IPS-15b (cell line): ENCODE data around the gene MSI2.
"Not testable (repeated sequence)": the region's sequence is repeated elsewhere in the genome, so short reads cannot be mapped to it uniquely, and the experiment has no call there.

Experiments
- H3K27me3 ChIP-seq: one replicate; pipeline ENCODE4 v1.6.1; 2013; ENCODE audit warnings: low read length; ENCODE audit not compliant: control insufficient read depth, insufficient read depth
- H3K36me3 ChIP-seq: one replicate; pipeline ENCODE4 v1.6.1; 2013; ENCODE audit warnings: low read length; ENCODE audit not compliant: control insufficient read depth, insufficient read depth
- H3K4me1 ChIP-seq: one replicate; pipeline ENCODE4 v1.6.1; 2013; ENCODE audit warnings: mild to moderate bottlenecking, low read length; ENCODE audit not compliant: control insufficient read depth, insufficient read depth
- H3K4me3 ChIP-seq: one replicate; pipeline ENCODE4 v1.5.1; 2013; ENCODE audit warnings: low read depth, low read length
- H3K9ac ChIP-seq: one replicate; pipeline ENCODE4 v1.6.1; 2013; ENCODE audit warnings: low read depth, mild to moderate bottlenecking, low read length
- H3K9me3 ChIP-seq: one replicate; pipeline ENCODE4 v1.6.1; 2013; ENCODE audit warnings: mild to moderate bottlenecking, low read length; ENCODE audit not compliant: control insufficient read depth, insufficient read depth

Gene MSI2

GRCh38 chr17:57255776-57256681, at the start of gene MSI2:
TSS of gene MSI2 (plus strand) at chr17:57256523. CDS start at chr17:57256743, 220 bp downstream.
- Histone ChIP-seq H3K36me3 (no peaks in the 10 kb centered on the region), H3K27me3 (peaks cover 24% of the 10 kb centered on the region), H3K4me1 (peaks cover 18% of the 10 kb centered on the region), H3K9me3 (no peaks in the 10 kb centered on the region), H3K4me3 (peak within 1 kb of the TSS; percentile 76), H3K9ac (peak within 1 kb of the TSS; percentile 49)

- H3K27me3 ChIP-seq: no peaks in the 10 kb centered on the region
- H3K4me1 ChIP-seq: no peaks in the 10 kb centered on the region
- H3K9ac ChIP-seq: no peak overlapping the region
- no peak overlapping the region for H3K4me3 ChIP-seq
- H3K36me3 ChIP-seq: no peaks in the 10 kb centered on the region
- H3K9me3 ChIP-seq: no peaks in the 10 kb centered on the region
Measured at GRCh38 chr17:57206928-57207327, 49.4 kb upstream of the MSI2 start.

GRCh38 chr17:57207396-57207795, 48.9 kb upstream of the MSI2 start:
- Histone ChIP-seq H3K9me3 (no peaks in the 10 kb centered on the region), H3K27me3 (no peaks in the 10 kb centered on the region), H3K4me1 (no peaks in the 10 kb centered on the region), H3K36me3 (no peaks in the 10 kb centered on the region), H3K4me3 (no peak overlapping the region), H3K9ac (no peak overlapping the region)

- no peaks in the 10 kb centered on the region for H3K36me3 ChIP-seq
- no peaks in the 10 kb centered on the region for H3K4me1 ChIP-seq
- H3K9ac ChIP-seq: no peak overlapping the region
- H3K9me3 ChIP-seq: no peaks in the 10 kb centered on the region
- no peaks in the 10 kb centered on the region for H3K27me3 ChIP-seq
- no peak overlapping the region for H3K4me3 ChIP-seq
Measured at GRCh38 chr17:57210224-57210553, 46.1 kb upstream of the MSI2 start.

GRCh38 chr17:57210972-57211411, 45.3 kb upstream of the MSI2 start:
- Histone ChIP-seq H3K4me3 (no peak overlapping the region), H3K36me3 (no peaks in the 10 kb centered on the region), H3K9ac (no peak overlapping the region), H3K9me3 (no peaks in the 10 kb centered on the region), H3K4me1 (no peaks in the 10 kb centered on the region), H3K27me3 (no peaks in the 10 kb centered on the region)

GRCh38 chr17:57211543-57211942, 44.8 kb upstream of the MSI2 start:
- Histone ChIP-seq H3K9me3 (no peaks in the 10 kb centered on the region), H3K9ac (no peak overlapping the region), H3K36me3 (no peaks in the 10 kb centered on the region), H3K27me3 (no peaks in the 10 kb centered on the region), H3K4me3 (no peak overlapping the region), H3K4me1 (no peaks in the 10 kb centered on the region)

- no peak overlapping the region for H3K9ac ChIP-seq
- H3K27me3 ChIP-seq: no peaks in the 10 kb centered on the region
- no peaks in the 10 kb centered on the region for H3K9me3 ChIP-seq
- H3K4me1 ChIP-seq: no peaks in the 10 kb centered on the region
- H3K4me3 ChIP-seq: no peak overlapping the region
- H3K36me3 ChIP-seq: no peaks in the 10 kb centered on the region
Measured at GRCh38 chr17:57213180-57213825, 43.0 kb upstream of the MSI2 start.

GRCh38 chr17:57215317-57215716, 41.0 kb upstream of the MSI2 start:
- Histone ChIP-seq H3K36me3 (no peaks in the 10 kb centered on the region), H3K9me3 (no peaks in the 10 kb centered on the region), H3K9ac (no peak overlapping the region), H3K27me3 (no peaks in the 10 kb centered on the region), H3K4me3 (no peak overlapping the region), H3K4me1 (no peaks in the 10 kb centered on the region)

GRCh38 chr17:57221366-57222350, 34.7 kb upstream of the MSI2 start:
- no peaks in the 10 kb centered on the region for H3K9me3 ChIP-seq
- no peaks in the 10 kb centered on the region for H3K4me1 ChIP-seq
- no peak overlapping the region for H3K9ac ChIP-seq
- no peaks in the 10 kb centered on the region for H3K27me3 ChIP-seq
- H3K4me3 ChIP-seq: no peak overlapping the region
- no peaks in the 10 kb centered on the region for H3K36me3 ChIP-seq

GRCh38 chr17:57222422-57222821, 33.9 kb upstream of the MSI2 start:
- not testable (repeated sequence) for H3K9me3 ChIP-seq, H3K9ac ChIP-seq, H3K27me3 ChIP-seq, H3K4me1 ChIP-seq, H3K4me3 ChIP-seq, H3K36me3 ChIP-seq

GRCh38 chr17:57225127-57225526, 31.2 kb upstream of the MSI2 start:
- H3K36me3 ChIP-seq: no peaks in the 10 kb centered on the region
- H3K9ac ChIP-seq: no peak overlapping the region
- H3K4me3 ChIP-seq: no peak overlapping the region
- no peaks in the 10 kb centered on the region for H3K4me1 ChIP-seq
- H3K27me3 ChIP-seq: no peaks in the 10 kb centered on the region
- H3K9me3 ChIP-seq: no peaks in the 10 kb centered on the region
